GM21381 (cell line): ENCODE data around the gene MYBL2.
A peak's percentile ranks its signal among the peaks of the same experiment; 100 is the strongest.

Source experiments
- ATAC-seq: cut with Tn5 transposase; IDR thresholded peaks from one replicate; pipeline ENCODE4 v1.9.1; 2021; ENCODE audit warnings: mild to moderate bottlenecking, moderate library complexity; ENCODE audit not compliant: unreplicated experiment

MYBL2 gene

DNA sequence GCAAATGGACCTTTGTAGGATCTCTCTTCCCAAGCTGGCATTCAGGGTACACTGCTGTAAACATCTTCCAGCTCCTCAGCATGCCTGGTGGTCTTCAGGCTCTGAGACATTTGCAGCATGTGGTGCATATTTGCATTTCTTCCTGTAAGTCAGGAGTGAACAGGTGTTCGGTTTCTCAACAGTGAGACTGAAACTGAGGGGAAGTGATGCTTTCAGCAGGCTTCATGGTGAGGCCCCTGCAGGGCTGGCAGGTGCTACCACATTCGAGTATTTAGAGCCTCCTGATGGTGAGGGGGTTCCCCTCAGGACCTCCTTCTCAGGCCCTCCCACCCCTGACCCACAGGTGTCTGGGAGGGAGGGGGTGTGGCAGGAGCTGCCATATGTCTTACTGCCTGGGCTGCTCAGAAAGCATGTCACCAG is 15.1 kb downstream of the MYBL2 start:
- ATAC-seq, result peak; percentile 90

DNA sequence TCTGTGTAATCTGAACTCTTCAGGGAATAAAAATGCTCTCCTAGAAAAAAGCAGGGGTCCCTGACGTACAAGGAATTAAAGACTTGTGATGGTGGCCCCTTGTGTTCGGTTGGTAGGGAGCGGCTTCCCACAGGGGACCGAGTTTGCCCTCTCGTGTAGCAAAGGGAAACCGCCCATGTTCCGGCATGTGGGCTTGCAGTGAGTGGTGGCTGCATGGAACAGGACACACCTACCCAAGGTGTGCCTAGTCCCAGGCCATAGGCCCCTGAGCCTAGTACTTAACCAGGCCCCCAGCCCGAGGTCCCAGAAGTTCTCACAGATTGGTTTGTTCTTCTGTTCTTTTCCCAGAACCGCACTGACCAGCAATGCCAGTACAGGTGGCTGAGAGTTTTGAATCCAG is 15.5 kb downstream of the MYBL2 start:
- no peak for ATAC-seq

DNA sequence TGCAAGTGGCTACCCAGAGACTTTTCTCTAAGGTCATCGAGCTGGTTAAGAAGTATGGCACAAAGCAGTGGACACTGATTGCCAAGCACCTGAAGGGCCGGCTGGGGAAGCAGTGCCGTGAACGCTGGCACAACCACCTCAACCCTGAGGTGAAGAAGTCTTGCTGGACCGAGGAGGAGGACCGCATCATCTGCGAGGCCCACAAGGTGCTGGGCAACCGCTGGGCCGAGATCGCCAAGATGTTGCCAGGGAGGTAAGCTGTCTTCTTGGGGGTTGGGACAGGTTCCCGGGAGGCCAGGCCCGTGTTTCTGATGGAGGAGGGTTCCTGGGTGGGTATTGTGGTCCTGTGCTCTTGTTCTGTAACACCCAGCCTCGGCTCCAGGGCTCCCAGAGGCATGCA is 19.9 kb downstream of the MYBL2 start:
- no peak for ATAC-seq

DNA sequence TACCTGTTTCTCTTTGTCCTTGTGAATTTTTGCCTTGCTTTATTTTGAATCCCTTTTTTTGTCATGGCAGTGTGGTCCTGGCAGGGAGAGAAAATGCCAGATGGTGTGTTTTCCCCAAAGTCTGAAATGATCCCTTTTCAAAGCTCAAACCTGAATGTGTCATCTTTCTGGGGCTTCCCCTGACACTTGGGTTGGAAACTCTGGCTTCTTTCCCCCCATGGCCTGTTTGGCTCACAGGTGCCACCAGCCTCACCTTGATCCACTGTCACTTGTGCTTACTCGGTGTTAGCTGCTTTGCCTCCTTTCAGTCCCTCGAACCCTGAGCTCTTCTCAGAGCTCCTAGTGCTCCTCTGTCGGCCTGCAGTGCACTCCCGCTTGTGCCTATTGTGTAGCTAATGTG is 22.3 kb downstream of the MYBL2 start:
- ATAC-seq, result no peak

DNA sequence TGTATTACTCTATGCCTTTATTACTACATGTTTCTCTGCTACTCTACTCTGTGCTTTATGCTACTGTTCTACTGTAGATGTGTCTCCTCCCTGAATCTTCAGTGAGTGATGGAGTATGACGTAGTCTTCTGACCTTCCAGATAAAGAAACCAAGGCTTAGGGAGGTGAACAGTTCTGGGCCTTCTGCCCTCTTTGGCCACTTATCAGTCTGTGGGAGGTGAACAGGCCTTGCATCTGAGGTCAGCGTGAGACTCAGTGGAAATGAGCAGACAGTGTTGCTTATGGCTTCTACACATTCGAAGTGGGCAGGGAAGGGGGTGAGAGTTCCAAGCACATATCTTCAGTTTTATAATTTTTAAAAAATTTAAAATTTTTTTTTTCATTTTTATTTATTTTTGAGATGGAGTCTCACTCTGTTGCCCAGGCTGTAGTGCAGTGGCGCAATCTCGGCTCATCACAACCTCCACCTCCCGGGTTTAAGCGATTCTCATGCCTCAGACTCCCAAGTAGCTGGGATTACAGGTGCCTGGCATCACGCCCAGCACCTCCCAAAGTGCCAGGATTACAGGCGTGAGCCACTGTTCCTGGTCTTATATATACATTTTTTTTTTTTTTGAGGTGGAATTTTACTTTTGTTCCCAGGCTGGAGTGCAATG is 24.2 kb downstream of the MYBL2 start:
- ATAC-seq, result no peak

DNA sequence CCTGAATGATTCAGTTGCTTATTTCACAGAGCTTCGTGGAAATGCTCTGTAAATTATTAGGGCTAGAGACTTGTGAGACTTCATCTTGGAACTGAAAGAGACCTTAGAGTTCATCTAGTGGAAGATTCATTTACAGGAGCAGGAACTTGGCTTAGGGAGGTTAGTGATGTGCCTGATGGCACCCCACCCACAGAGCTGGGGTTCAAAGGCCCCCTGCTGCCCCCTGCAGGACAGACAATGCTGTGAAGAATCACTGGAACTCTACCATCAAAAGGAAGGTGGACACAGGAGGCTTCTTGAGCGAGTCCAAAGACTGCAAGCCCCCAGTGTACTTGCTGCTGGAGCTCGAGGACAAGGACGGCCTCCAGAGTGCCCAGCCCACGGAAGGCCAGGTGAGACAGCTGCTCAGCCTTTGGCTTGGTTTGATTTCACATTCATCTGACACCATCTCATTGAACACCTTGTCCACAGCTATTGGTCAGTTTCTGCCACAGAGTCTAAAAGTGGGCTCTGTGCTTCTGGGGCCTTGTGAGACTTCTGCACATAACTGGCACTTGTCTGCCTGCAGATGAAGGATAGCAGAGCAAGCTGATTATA is 25.1 kb downstream of the MYBL2 start:
- no peak for ATAC-seq

DNA sequence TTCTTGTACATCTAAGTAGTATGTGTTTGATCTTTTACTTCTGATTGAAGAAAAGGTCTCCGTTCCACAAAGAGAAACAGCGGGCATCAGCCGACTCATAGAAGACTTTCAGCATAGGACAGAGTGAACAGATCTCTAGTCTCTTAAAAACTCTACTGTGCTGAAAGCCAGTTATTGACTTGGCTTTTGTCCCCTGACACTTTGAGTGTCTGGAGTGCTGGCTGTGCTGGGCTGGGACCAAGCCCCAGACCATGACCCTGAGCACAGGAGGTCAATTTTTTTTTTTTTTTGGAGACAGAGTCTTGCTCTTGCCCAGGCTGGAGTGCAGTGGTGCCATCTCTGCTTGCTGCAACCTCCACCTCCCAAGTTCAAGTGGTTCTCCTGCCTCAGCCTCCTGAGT is 27.8 kb downstream of the MYBL2 start:
- ATAC-seq, result no peak

DNA sequence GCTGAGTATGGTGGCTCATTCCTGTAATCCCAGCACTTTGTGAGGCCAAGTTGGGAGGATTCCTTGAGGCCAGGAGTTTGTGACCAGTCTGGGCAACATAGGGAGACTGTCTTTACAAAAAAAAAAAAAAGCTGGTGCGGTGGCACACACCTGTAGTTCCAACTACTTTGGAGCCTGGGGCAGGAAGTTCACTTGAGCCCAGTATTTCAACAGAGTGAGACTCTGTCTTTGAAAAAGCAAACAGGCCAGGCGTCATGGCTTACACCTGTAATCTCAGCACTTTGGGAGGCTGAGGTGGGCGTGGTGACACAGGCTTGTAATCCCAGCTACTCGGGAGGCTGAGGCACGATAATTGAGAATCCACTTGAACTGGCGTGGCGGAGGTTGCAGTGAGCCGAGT is 28.7 kb downstream of the MYBL2 start:
- no peak for ATAC-seq

DNA sequence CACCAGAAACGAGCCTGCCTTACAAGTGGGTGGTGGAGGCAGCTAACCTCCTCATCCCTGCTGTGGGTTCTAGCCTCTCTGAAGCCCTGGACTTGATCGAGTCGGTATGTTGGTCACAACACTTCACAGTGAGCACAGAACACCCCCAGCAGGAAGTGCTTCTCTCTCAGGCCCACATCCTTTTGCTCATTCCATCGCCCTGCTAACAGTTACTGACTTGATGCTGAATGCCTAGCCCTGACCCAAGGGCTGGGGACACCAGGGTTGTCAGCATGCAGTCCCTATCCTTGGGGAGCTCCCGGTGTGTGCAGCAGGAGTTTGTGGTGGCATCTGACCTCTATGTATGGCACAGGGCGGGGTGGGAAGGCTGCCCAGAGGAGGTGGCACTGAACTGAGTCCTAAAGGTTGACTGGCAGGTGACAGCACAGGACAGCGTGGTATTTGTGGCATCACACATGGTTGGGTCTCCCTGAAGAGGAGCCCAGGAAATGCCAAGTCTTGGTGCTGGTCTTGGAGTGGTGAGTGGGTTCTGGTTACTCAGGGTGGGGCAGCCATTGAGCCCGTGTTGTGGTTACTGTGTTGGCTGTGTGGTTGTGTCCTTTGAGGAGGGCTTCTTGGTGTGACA is 33.1 kb downstream of the MYBL2 start:
- no peak for ATAC-seq

DNA sequence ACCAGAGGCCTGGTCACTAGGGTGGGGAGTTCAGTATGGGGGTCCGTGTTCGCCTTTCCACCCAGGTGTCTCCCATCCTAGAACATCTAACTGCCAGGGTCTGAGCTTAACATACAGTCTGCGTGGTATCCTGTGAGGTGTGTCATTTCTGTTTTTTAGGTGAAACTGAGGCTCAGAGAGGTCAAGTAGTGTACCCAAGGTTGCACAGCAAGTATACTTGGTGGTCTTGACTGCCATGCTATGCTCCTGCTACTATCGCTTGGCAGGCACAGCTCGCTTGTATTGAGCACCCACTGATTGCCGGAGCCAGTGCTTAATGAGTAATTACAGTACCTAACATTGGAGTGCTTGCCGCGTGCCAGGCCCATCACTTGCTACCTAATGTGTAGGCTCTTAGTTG is 33.7 kb downstream of the MYBL2 start:
- ATAC-seq, result no peak

DNA sequence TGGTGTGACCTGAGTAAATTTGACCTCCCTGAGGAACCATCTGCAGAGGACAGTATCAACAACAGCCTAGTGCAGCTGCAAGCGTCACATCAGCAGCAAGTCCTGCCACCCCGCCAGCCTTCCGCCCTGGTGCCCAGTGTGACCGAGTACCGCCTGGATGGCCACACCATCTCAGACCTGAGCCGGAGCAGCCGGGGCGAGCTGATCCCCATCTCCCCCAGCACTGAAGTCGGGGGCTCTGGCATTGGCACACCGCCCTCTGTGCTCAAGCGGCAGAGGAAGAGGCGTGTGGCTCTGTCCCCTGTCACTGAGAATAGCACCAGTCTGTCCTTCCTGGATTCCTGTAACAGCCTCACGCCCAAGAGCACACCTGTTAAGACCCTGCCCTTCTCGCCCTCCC is 35.6 kb downstream of the MYBL2 start:
- no peak for ATAC-seq

DNA sequence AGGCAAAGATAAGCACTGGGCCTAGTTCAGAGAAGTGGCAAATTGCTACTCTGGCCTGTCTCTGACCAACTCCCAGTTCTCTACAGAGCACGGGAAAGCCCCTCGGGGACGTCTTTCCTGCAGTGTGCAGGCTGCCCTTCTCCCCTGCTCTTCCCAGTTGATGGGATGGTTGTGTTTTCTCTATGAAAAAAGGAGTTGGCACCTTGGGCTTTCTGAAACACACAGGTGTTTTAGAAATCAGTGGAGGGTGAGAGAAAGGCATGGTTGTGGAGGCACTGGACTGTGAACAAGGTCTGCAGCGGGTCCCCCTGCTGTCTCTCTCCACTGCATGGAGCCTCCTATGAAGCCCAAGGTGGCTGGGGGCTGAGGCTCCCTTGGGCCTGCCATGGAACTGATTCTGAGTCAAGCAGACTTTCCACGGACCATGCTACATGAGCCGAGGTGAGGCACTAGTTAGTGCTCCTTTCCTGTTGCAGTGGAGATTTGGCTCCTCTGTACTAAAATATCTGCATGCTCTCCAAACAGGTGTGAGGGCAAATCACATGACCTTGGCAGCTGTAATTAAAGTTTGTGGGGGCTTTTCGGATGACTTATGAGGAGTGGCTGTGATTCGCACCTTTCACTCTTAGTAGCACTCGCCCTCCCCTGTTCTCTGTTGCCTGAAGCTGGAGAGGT is 43.6 kb downstream of the MYBL2 start:
- peak; percentile 61 for ATAC-seq

DNA sequence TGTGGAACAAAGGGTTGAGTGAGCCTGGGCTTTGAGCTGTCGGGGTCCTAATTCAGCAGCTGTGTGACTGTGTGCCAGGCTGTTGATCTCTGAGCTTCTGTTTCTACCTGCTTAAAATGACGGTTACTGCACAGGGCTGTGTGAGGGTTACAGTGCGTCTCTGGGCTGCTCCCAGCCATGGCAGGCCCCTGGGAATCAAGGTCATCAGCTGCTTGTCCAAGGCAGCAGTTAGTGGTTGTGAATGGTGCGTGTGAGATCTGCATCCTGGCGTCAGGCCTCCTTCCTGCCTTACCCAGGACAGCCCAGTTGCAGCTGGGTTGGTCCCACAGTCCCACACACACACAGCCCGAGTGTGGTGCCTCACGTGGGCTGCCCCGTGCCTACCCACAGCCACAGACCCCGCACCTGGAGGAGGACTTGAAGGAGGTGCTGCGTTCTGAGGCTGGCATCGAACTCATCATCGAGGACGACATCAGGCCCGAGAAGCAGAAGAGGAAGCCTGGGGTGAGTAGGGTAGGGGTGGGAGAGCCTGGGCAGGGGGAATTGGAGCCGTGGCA is 44.3 kb downstream of the MYBL2 start:
- ATAC-seq, result no peak

DNA sequence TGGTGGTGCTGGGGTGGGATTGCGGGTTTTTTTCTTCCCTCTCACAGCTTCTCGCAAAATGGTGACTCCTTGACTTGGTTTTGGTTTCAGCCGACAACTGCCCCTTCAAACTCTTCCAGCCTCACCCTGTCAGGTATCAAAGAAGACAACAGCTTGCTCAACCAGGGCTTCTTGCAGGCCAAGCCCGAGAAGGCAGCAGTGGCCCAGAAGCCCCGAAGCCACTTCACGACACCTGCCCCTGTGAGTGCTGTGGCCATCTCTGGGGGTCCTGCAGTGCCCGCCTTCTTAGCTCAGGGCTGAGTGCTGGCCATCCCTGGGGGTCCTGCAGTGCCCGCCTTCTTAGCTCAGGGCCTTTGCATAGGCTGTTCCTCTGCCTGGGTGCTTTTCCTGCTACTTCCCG is 48.1 kb downstream of the MYBL2 start:
- ATAC-seq, result no peak

DNA sequence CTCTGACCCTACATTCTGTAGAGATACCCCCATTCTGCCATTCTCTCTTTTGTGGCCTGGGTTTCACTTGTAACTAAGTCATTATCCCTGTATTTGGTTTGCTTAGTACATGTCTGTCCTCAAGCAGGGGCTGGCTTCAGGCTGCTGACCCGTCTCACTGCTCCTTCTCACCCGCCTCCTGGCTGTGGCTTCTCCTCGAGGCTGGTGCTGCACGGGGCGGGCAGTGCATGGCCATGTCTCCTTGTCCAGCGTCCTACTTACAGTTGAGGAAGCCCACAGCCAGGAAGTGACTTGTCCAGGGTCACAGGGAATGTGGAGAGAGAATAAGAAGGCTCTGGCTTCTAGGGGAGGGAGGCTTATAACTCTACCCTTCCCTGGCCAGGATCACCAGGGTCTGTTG is 48.6 kb downstream of the MYBL2 start:
- ATAC-seq, result no peak

DNA sequence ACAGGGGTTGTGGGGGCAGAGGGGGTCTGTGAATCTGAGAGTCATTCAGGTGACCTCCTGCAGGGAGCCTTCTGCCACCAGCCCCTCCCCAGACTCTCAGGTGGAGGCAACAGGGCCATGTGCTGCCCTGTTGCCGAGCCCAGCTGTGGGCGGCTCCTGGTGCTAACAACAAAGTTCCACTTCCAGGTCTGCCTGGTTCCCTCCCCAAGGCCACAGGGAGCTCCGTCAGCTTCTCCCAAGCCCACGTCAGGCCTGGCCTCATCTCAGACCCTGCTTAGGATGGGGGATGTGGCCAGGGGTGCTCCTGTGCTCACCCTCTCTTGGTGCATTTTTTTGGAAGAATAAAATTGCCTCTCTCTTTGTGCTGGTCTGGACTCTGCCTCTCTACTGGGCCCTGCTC is 49.2 kb downstream of the MYBL2 start:
- no peak for ATAC-seq

DNA sequence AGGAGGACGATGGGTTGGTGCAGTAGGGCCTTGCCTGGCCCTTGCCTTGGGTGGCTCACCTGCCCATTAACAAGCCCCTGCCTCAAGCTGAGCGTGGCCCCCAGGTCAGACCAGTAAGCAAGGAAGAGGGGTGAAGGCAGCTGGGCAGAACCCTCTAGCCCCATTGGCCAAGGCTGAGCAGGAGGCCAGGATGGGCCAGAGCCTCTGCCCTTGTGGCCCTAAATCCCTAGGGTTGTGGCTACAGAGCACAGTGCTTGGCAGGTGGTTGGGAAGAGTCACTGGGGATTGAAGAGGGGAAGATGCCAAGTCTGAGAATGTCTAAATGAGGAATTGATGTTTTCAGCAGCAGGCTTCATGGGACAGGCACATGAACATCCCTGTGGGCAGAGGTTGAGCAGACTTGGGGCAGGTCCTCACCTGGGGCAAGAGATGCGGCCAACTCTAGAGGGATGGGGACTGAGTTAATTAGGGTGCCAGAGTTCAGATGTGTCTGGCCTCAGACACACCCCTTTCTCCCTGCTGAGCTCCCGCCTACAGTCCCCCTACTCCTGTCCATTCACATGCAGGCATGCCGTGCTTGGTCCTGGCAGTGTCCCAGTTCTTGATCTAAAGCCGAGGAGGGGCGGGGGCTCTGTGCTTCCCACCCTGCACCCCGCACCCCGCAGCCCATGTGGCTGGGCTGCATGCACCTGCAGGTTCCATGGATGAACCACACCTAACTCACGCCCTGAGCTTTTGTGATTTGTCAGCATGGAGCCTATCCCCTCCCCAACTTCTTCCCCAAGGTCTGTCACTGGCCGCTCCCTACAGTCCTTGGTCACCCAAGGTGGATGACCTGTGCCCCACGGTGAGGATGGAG is 50.1 kb downstream of the MYBL2 start:
- no peak for ATAC-seq

DNA sequence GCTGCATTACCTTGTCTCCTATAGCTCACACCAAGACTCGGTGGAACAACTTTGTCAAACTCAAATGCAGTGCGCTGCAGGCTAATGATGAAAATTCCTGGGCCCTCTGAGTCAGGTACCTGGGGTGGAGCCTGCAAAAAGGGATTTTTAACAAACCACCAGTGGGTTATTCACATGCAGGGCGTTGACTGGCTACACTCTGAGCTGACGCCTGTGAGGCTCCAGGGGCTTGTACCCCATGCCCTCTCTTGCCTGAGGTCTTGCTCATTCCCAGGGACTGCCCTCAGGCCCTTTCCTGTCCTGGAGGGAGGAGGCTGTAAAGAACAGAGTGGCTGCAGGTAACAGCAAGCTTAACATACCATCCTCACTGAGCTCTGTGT is 50.7 kb downstream of the MYBL2 start:
- no peak for ATAC-seq

DNA sequence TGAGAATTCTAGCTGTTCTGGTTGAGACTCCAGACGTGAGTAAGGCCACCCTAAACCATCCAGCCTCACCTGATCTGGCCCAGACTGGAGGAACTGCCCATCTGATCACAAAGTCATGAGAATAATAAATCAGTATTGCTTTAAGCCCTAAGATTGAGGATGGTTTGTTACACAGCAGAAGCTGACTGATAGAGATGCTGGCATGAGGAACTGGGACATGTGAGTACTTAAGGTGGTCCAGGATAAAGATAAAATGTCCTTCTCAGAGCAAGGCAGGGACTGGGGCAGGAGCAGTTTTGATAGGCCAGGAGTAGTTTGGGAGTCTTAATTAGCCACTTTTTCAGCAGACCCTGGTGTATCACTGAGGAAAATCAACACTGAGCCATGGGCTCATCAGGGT is 53.1 kb downstream of the MYBL2 start:
- no peak for ATAC-seq

DNA sequence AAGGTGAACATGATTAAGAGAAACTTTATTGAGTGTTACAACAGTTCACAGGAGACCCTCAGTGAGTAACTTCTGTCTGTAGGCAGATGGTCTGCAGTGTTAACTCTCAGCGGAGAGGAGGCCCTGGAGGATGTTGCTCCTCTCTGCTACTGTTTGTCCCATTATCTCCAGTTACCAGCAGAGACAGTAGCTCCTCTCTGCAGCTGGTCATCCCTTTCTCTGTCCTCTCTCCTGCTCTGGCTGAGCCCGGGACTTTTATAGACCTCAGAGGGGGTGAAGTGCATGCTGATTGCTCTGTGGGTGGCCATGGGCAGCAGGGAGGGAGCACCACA is 54.1 kb downstream of the MYBL2 start:
- ATAC-seq, result no peak
